Body of pancreas (tissue), 4 donors: Measurements from ENCODE around the gene CDH22. TPM values are rescaled to one million over a fixed set of nuclear protein-coding genes. Genes with fewer than 3 reads are reported as not detected.

Experiments used
- ATAC-seq: fragments of 150-250 bp; one replicate; pipeline ENCODE4 v1.9.1; 2016
- DNase-seq, 4 donors: peaks; one replicate each; pipeline ENCODE4 v3.0.0-alpha.2; 2019
- H3K27ac ChIP-seq, 4 donors: fragments of 200-600 bp; sonication (generic); 1 replicate in 3 of 4; 2 replicates in 1 of 4; pipeline versions ENCODE4 v1.5.1 to v1.6.1; 2016 to 2019; ENCODE audit warnings: mild to moderate bottlenecking in 1 of 4, mixed read lengths in 1 of 4, moderate library complexity in 1 of 4
- H3K27me3 ChIP-seq, 2 donors: fragments of 200-600 bp; sonication (generic); one replicate each; pipeline ENCODE4 v1.6.0; 2016; ENCODE audit warnings: mild to moderate bottlenecking in 1 of 2
- H3K36me3 ChIP-seq, 2 donors: fragments of 200-600 bp; sonication (generic); replicated peaks in 1 of 2; 2 replicates each; pipeline ENCODE4 v1.5.1; 2016; ENCODE audit warnings: low read depth in 2 of 2; ENCODE audit not compliant: insufficient read depth in 1 of 2
- H3K4me1 ChIP-seq: fragments of 200-600 bp; sonication (generic); one replicate; pipeline ENCODE4 v1.6.0; 2016
- H3K4me3 ChIP-seq, 2 donors: fragments of 200-600 bp; sonication (generic); 1 replicate in 1 of 2; 2 replicates in 1 of 2; pipeline ENCODE4 v1.5.1; 2016 to 2019
- H3K9me3 ChIP-seq, 3 donors: fragments of 200-600 bp; sonication (generic); 1 replicate in 2 of 3; 2 replicates in 1 of 3; pipeline ENCODE4 v1.5.1; 2016
- POLR2A ChIP-seq, 3 donors: fragments of 450-650 bp; IDR thresholded peaks; one replicate each; pipeline ENCODE4 v1.6.1; 2016; ENCODE audit warnings: antibody characterized with exemption in 3 of 3, mild to moderate bottlenecking in 2 of 3
- WGBS, 2 donors: methylation state at CpG; one replicate each; pipeline ENCODE4 v1.1.5; 2017; 5-methylcytosine and 5-hydroxymethylcytosine counted together
- intact Hi-C: fragments of 100-400 bp; cut with DNase I; formaldehyde crosslinking; loops from one replicate; pipeline ENCODE4 v1.15.1; 2023
- total RNA-seq, 2 donors: library from RNA; depleted of rRNA; stranded (reverse); fragments of >200 nt; gene quantifications; one replicate each; pipeline ENCODE4 v1.1.0, GENCODE V29; 2016
- TF ChIP-seq, protein P1 (sequence below), 7 experiments: fragments of 450-650 bp in 4 of 7; fragments of 200-600 bp in 3 of 7; sonication (generic) in 3 of 7; IDR thresholded peaks; one replicate each; pipeline ENCODE4 v1.5.1; 2016 to 2019; ENCODE audit warnings: antibody characterized with exemption in 7 of 7

Gene CDH22
- total RNA-seq, 2 donors from 2014 or later, result 1.3 to 2.1 TPM

DNA sequence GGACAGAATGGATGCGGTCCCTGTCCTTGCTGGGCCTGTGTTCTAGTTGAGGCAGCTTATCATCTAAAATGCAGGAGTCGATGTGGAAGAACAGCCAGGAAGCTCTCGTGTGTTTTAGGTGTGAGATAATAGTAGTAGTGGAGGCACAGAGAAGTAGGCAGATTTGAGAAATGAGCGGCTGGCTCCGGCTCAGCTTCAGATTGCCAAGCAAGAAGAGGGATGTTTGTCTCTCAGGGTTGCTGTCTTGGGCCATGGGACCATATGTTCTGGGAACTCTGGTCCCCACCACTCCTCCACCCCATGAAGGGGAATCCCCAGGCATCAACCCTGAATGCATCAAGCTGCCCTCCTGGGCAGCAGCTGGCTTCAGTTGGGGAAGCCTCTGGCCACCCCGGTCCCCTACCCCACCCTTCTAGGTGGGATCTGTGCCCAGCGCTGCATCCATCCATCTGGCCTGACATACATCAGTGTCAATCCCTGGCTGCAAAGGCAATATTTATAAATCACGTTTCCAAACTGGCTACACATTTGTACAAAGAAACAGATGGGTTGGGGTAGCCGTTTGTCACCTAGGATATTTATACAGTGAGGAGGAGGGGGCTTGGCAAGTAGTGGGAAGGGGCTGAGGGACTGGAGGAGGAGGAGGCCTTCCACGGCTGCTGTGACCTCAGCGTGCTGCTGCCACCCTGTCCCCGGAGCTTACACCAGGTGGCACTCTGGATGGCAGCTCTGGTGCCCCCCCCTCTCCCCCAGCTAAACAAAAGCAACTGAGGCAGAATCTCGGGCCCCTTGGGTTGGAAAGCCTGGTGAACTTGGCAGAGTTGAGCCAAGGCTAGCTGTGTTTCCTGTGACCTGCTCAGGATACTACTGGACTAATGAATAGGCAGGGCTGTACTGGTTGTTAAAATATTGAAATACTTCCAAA, 125.8 kb downstream of the CDH22 start:
- DNase-seq (no peak), ATAC-seq (no peak)
- intact Hi-C loops, result no loop called here
- H3K4me1 ChIP-seq, result peaks cover 10% of the 10 kb centered on the region
- no peak overlapping the region for H3K27ac ChIP-seq
- TF ChIP-seq, protein P1, sequence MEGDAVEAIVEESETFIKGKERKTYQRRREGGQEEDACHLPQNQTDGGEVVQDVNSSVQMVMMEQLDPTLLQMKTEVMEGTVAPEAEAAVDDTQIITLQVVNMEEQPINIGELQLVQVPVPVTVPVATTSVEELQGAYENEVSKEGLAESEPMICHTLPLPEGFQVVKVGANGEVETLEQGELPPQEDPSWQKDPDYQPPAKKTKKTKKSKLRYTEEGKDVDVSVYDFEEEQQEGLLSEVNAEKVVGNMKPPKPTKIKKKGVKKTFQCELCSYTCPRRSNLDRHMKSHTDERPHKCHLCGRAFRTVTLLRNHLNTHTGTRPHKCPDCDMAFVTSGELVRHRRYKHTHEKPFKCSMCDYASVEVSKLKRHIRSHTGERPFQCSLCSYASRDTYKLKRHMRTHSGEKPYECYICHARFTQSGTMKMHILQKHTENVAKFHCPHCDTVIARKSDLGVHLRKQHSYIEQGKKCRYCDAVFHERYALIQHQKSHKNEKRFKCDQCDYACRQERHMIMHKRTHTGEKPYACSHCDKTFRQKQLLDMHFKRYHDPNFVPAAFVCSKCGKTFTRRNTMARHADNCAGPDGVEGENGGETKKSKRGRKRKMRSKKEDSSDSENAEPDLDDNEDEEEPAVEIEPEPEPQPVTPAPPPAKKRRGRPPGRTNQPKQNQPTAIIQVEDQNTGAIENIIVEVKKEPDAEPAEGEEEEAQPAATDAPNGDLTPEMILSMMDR (IDR thresholded peaks at IDR 0.05), result no peak
- no peak for TF ChIP-seq POLR2A (IDR thresholded peaks at IDR 0.05)
- H3K36me3 ChIP-seq, result no peaks in the 10 kb centered on the region
- H3K9me3 ChIP-seq, result no peaks in the 10 kb centered on the region
- no peaks in the 10 kb centered on the region for H3K27me3 ChIP-seq
- H3K4me3 ChIP-seq, result no peak overlapping the region
- 66 to 85% methylated on average over 12 to 13 of the region's 13 CpGs for WGBS, 2 donors

DNA sequence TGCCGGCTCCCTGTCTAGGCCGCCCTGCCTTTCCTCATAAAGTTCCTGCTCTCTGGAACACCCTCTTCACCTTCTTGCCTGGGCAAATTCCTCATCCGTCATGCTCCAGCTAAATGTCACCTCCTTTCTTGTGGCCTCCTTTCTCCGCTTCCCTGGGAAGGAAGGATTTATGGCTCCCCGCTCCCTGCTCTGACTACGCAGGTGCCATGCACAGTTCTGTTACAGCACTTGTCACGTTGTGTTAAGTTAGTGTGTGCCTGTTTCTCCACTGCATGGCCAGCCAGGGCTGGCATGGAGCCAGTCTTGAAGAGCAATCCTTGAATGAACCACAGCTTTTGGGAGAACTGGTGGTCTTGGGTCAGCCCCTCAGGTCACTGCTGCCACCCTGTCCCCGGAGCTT, 128.4 kb downstream of the CDH22 start:
- ATAC-seq, result no peak
- Histone ChIP-seq H3K9me3 (no peaks in the 10 kb centered on the region), H3K4me1 (peaks cover 12% of the 10 kb centered on the region), H3K36me3 (no peaks in the 10 kb centered on the region), H3K27ac (no peak overlapping the region), H3K4me3 (no peak overlapping the region), H3K27me3 (no peaks in the 10 kb centered on the region)
- DNase-seq, result peak in 1 of 4 donors; percentile 32
- no peak for TF ChIP-seq POLR2A (IDR thresholded peaks at IDR 0.05)
- TF ChIP-seq, protein P1 (IDR thresholded peaks at IDR 0.05), result no peak
- intact Hi-C loops, result loop anchor here (10.0 kb wide), 1 partner anchor 165 kb away; no protein-coding TSS in a partner anchor
- WGBS, 2 donors, result 68 to 73% methylated on average over 7 to 8 of the region's 8 CpGs

DNA sequence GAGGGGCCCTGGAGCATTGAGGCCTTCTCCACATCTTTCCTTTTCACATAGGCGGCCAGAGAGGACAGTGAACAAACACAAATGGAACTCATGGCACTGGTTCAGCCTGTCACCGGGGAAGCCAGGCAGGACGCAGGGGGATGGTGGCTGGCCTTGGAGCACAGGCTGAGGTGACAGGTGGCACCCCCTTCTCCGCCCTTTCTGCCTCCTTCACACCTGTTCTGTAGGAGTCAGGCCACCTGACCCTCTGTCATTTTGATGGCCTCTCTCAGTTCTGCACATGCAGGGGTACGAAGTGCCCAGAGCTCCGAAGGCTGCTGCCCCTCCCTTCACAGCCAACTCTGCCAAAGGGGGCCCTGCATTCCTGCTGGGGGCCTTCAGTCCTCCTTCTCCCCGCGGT, 129.4 kb downstream of the CDH22 start:
- 32 to 40% methylated on average over 6 to 8 of the region's 8 CpGs for WGBS, 2 donors
- TF ChIP-seq, protein P1 (IDR thresholded peaks at IDR 0.05), result no peak
- no peak for TF ChIP-seq POLR2A (IDR thresholded peaks at IDR 0.05)
- Histone ChIP-seq H3K4me1 (peaks cover 13% of the 10 kb centered on the region), H3K36me3 (no peaks in the 10 kb centered on the region), H3K27ac (no peak overlapping the region), H3K27me3 (peaks cover 0 to 5% of the 10 kb centered on the region in 2 donors), H3K9me3 (no peaks in the 10 kb centered on the region), H3K4me3 (no peak overlapping the region)
- peak; percentile 17 for ATAC-seq
- intact Hi-C loops, result loop anchor here (10.0 kb wide), 1 partner anchor 164 kb away; no protein-coding TSS in a partner anchor
- DNase-seq, result peak; percentile 29 to 76 (median 64)

DNA sequence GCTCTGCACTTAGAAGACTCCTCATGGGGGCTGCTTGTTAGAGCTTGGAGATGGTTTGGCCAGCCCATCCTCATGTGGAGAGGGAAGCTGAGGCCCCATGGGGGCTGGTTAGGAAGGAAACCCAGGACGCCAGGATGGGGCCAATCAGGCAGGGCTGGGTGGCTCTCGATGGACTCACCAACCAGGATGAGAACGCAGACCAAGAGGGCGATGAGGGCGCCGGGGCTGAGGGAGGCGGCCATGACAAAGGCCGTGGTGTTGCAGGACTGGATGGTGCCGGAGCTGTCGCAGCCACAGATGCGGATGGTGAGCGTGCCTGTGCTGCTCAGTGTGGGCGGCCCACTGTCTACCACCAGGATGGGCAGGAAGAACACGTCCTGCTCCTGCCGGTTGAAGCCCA, 130.5 kb downstream of the CDH22 start:
- peaks cover 0 to 12% of the 10 kb centered on the region in 2 donors for H3K27me3 ChIP-seq
- no peak overlapping the region for H3K27ac ChIP-seq
- H3K4me1 ChIP-seq, result peaks cover 13% of the 10 kb centered on the region
- DNase-seq, result no peak
- H3K9me3 ChIP-seq, result no peaks in the 10 kb centered on the region
- 88 to 90% methylated on average over 14 to 15 of the region's 15 CpGs for WGBS, 2 donors
- no peak for ATAC-seq
- H3K36me3 ChIP-seq, result no peaks in the 10 kb centered on the region
- no peak overlapping the region for H3K4me3 ChIP-seq
- TF ChIP-seq, protein P1 (IDR thresholded peaks at IDR 0.05), result no peak
- TF ChIP-seq POLR2A (IDR thresholded peaks at IDR 0.05), result no peak
- intact Hi-C loops, result loop anchor here (10.0 kb wide), 1 partner anchor 163 kb away; no protein-coding TSS in a partner anchor
